Measurements from ENCODE around the gene EMP2. TPM values are rescaled to one million over a fixed set of nuclear protein-coding genes. Genes with fewer than 3 reads are reported as not detected.

Gene EMP2
- total RNA-seq, 1 donor from 2014 or later: 0.45 TPM

DNA sequence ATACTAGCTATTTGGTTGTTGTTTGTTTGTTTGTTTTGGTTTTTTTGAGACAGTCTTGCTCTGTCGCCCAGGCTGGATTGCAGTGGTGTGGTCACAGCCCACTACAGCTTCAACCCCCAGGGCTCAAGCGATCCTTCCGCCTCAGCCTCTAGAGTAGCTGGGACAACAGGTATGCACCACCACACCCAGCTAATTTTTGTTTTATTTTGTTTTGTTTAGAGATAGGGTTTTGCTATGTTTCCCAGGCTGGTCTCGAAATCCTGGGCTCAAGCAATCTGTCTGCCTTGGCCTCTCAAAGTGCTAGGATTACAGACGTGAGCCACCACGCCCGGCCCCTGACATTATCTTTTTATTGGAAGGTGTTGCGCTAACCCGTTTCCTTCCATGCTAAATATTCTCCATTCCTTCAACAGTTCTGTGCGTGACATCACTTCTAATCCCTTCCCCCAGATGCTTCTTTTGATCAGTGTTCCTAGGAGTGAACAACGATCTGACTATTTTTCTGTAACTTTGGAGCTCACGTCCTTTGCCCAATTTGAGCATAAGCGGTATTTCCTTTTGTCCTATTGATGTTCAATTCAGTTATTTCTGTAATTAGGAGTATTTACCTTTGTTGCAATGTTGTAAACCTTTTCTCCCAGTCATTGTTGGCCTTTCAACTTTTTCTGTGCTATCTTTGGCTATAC lies 30.2 kb upstream of the EMP2 start:
- DNase-seq (ENCODE audit: low read depth): no peak

- no peak for DNase-seq (ENCODE audit: low read depth)
Measured at GRCh38 chr16:10609402-10609774, 29.0 kb upstream of the EMP2 start.

- no peak for DNase-seq (ENCODE audit: low read depth)
Measured at GRCh38 chr16:10608687-10609401, 28.4 kb upstream of the EMP2 start.

DNA sequence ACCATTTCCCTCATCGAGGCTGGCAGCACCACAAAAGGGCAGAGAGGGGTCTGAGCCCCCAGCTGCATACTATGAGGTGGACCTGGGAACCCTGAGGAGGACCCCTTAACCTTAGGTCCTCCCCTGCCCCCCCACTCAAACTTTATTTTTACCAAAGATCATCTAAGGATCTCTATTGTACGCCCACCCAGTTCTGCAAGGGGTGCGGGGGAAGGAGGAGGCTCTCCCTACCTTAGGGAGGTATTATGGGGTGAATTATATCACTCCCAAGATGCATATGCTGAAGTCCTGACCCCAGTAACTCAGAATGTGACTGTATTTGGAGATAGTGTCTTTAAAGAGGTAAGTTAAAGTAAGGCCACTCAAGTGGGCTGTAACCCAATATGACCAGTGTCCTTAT lies 26.8 kb upstream of the EMP2 start:
- DNase-seq (ENCODE audit: low read depth): no peak

DNA sequence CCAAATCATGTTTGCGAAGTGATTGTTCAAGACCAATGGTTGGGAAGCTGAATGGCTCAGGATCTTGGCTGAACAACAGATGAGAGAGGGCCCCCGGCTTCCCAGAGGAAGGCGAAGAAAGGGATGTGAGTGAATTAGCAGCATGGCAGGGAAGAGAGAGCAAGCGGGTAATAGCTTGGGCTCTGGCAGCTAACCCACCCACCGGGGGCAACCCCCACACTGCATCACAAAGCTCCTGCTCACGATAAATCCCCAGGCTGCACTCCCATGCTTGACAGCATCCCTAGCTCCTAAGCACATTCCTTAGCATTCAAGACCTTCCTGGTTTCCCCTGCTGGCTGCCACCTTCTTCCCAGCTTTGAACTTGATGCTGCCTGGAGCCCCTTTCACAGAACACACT lies 26.2 kb upstream of the EMP2 start:
- DNase-seq (ENCODE audit: low read depth): no peak

GRCh38 chr16:10605636-10606035 lies 25.2 kb upstream of the EMP2 start:
- DNase-seq (ENCODE audit: low read depth): no peak

DNA sequence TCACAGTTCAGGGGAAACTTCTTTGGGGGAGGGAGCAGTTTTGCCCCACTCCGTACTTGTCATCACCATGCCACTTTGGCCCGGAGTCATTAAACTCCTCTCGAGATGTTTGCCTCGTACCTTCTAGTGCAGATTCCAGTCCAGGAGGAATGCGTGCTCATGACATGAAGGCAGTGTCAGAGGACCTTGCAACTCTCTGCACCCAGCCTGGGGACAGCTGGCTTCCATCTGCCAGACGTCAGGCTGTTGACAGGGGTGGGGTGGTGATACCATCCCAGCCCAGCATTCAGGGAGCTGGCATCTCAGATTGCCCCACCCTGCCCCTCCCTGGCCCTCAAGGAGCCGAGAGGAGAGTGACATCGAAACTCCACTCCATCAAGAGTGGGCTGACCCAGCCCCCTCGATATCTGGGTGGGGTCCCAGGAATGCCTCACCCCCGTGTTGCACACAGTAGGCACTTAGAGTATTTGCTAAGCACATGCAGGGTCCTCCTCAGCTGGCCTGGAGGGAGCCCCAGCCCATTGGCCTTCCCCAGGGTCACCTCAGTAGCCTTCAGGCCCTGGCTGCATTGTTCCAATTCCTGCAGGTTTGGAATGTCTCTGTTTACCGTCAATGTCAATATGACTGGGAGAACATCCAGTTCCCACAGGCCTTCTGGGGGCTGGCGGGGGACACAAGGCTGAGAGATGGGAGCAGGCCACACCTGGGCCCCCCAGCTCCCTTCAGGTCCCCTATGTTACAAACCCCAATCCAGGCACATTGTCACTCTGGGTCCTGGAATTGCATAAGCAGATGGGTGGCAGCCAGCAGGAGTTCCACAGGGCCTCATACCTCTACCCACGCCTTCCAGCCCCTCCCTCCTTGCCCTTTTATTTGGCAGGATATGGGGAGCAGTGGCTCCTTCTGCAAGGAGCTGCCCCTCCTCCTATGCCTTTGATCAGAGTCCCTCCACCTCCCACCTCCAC lies 21.3 kb upstream of the EMP2 start:
- DNase-seq (ENCODE audit: low read depth): no peak

GRCh38 chr16:10600782-10601443 lies 20.5 kb upstream of the EMP2 start:
- no peak for DNase-seq (ENCODE audit: low read depth)

DNA sequence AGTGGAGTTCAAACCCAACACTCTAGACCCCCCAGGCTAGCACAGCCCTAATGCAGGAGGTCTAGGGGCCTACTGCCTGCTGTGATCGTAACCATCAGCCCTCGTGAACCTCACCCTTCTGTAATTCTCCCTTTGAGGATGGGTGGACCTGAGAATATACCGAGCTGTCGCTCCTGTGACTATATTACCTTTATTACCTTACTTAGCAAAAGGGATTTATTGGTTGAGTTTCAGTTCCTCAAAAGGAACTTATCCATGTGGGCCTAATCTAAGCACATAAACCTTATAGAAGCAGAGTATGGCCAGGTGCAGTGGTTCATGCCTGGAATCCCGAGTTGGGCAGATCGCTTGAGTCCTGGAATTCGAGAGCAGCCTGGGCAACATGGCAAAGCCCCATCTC lies 19.2 kb upstream of the EMP2 start:
- DNase-seq (ENCODE audit: low read depth): no peak

DNA sequence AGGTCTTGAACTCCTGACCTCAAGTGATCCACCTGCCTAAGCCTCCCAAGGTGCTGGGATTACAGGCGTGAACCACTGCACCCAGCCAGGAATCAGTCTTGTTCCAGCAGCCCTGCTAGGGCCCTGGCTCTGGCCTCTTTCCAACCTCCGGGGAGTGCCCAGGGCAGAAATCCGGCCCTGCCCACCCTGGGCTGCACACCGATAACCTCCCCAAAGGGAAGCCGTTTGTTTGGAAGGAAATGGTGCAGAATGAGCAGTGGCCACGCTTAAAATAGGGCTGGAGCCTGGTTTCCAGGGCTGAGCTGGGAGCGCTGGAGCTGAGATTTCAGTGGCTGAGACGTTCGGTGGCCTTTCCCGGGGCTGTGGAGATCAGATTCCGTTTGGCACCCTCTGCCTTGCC lies 17.8 kb upstream of the EMP2 start:
- DNase-seq (ENCODE audit: low read depth): no peak

- no peak for DNase-seq (ENCODE audit: low read depth)
Measured at GRCh38 chr16:10597187-10597601, 16.8 kb upstream of the EMP2 start.

GRCh38 chr16:10594312-10594950 lies 14.0 kb upstream of the EMP2 start:
- DNase-seq (ENCODE audit: low read depth): peak; percentile 17

GRCh38 chr16:10592611-10593010 lies 12.2 kb upstream of the EMP2 start:
- DNase-seq (ENCODE audit: low read depth): no peak

GRCh38 chr16:10590342-10590741 lies 9.9 kb upstream of the EMP2 start:
- no peak for DNase-seq (ENCODE audit: low read depth)

GRCh38 chr16:10589109-10589508 lies 8.7 kb upstream of the EMP2 start:
- no peak for DNase-seq (ENCODE audit: low read depth)

- no peak for DNase-seq (ENCODE audit: low read depth)
Measured at GRCh38 chr16:10587622-10588021, 7.2 kb upstream of the EMP2 start.

GRCh38 chr16:10584981-10585438 lies 4.6 kb upstream of the EMP2 start:
- DNase-seq (ENCODE audit: low read depth): no peak

- DNase-seq (ENCODE audit: low read depth): no peak
Measured at GRCh38 chr16:10583269-10583668, 2.9 kb upstream of the EMP2 start.

DNA sequence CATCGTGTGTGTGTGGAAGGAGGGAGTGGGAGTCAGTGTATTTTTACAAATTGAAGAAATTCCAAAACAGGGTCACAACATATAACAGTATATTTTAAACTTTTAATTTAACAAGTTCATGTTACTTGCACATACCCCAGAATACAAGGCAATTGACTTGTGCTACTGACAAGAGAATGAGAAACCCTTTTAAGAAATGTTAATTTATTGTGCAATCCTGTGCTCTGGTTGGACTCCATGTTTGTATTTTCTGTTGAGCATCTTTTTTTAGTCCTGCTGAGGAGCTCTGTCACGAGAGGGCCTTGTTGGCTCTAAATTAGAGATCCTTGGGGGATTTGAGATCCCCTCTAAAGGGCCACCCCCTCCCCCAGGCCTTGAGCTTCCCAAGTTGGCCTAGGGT lies 1.1 kb upstream of the EMP2 start:
- DNase-seq (ENCODE audit: low read depth): peak; percentile 13

- no peak for DNase-seq (ENCODE audit: low read depth)
Measured at GRCh38 chr16:10580883-10581247, 467 bp upstream of the EMP2 start.

DNA sequence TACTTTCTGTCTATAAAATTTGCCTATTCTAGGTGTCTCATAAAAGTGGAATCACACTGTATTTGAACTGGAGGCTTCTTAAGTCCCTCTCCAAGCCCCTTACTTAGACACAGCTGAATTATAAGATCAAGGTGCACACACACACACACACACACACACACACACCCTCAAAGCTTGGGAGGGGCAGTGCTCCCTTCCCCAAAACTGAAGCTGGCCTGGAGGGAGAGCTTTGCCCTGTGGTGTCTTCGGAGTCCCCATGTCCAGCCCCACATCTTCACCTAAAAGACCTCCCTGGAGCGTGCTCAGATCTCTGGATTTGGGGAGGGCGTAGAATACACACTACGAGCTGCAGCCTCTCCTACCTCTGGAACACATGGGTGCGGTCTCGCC lies 828 bp downstream of the EMP2 start:
- no peak for DNase-seq (ENCODE audit: low read depth)

All from renal cortical epithelial cell (primary cell).